ENCODE measurements around the gene PAQR4.

DNA sequence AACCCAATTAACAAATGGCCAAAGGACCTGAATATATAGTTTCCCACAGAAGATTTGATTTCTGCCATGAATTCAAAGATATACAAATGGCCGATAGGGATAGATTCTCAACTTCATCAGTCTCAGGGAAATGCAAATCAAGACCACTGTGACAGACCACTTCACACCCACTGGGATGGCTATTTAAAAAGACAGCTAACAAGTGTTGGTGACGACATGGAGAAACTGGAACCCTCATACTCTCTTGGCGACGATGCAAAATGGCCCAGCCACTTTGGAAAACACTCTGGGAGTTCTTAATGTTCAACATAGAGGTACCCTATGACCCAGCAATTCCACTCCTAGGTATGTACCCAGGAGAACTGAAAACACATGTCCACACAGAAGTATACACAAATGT lies 22.5 kb upstream of the PAQR4 start:
- TF ChIP-seq, protein P1, sequence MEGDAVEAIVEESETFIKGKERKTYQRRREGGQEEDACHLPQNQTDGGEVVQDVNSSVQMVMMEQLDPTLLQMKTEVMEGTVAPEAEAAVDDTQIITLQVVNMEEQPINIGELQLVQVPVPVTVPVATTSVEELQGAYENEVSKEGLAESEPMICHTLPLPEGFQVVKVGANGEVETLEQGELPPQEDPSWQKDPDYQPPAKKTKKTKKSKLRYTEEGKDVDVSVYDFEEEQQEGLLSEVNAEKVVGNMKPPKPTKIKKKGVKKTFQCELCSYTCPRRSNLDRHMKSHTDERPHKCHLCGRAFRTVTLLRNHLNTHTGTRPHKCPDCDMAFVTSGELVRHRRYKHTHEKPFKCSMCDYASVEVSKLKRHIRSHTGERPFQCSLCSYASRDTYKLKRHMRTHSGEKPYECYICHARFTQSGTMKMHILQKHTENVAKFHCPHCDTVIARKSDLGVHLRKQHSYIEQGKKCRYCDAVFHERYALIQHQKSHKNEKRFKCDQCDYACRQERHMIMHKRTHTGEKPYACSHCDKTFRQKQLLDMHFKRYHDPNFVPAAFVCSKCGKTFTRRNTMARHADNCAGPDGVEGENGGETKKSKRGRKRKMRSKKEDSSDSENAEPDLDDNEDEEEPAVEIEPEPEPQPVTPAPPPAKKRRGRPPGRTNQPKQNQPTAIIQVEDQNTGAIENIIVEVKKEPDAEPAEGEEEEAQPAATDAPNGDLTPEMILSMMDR (IDR thresholded peaks at IDR 0.05): no peak
- TF ChIP-seq NR3C1 (IDR thresholded peaks at IDR 0.05): no peak
- TF ChIP-seq FOSB (CRISPR knock-in tag; IDR thresholded peaks at IDR 0.05): no peak
